Measurements from ENCODE around the gene CHST13.

DNA sequence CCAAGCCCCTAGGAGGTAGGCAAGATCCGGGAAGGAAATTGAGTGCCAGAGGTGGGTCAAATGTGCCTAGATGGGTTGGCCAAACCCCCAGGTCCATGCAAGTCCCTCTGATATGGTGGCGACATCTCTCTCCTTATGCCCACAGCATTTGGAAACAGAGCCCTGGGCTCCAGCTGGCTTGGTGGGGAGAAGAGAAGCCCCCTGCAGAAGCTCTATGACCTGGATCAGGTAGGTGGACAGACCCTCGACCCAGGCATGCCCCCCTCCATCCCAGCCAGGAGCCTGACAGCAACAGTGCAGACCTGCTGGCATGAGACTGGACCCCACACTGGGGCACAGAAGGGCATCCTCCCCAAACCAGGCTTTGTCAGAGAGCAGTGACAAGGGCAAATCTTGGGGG, 12.2 kb downstream of the CHST13 start:
- TF ChIP-seq, protein P1, sequence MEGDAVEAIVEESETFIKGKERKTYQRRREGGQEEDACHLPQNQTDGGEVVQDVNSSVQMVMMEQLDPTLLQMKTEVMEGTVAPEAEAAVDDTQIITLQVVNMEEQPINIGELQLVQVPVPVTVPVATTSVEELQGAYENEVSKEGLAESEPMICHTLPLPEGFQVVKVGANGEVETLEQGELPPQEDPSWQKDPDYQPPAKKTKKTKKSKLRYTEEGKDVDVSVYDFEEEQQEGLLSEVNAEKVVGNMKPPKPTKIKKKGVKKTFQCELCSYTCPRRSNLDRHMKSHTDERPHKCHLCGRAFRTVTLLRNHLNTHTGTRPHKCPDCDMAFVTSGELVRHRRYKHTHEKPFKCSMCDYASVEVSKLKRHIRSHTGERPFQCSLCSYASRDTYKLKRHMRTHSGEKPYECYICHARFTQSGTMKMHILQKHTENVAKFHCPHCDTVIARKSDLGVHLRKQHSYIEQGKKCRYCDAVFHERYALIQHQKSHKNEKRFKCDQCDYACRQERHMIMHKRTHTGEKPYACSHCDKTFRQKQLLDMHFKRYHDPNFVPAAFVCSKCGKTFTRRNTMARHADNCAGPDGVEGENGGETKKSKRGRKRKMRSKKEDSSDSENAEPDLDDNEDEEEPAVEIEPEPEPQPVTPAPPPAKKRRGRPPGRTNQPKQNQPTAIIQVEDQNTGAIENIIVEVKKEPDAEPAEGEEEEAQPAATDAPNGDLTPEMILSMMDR (conservative IDR thresholded peaks at IDR 0.05; ENCODE audit: low read length), result no peak
- TF ChIP-seq EZH2phosphoT487 (IDR thresholded peaks at IDR 0.05; ENCODE audit: borderline replicate concordance), result no peak

Measured in Loucy (cell line).